PC-3 (cell line): ENCODE results near the gene HDAC9.

Source experiments
- CTCF ChIP-seq: fragments of 300-600 bp; sonication (generic); conservative IDR thresholded peaks from 2 replicates; pipeline ENCODE4 v1.5.1; 2017; ENCODE audit warnings: antibody characterized with exemption, low read depth, mild to moderate bottlenecking, low read length
- EZH2 ChIP-seq: fragments of 300-600 bp; sonication (generic); IDR thresholded peaks from one replicate; pipeline ENCODE4 v1.6.1; 2017; ENCODE audit warnings: antibody characterized with exemption, mild to moderate bottlenecking, low read length; ENCODE audit not compliant: unreplicated experiment

GRCh38 chr7:18663321-18663720 is 167.8 kb downstream of the HDAC9 start:
- TF ChIP-seq CTCF (no peak), EZH2 (no peak)
